HG03097 (cell line): Measurements from ENCODE around the gene MCAM.

Experiments used
- ATAC-seq: cut with Tn5 transposase; IDR thresholded peaks from one replicate; pipeline ENCODE4 v1.9.1; 2021; ENCODE audit not compliant: unreplicated experiment, low FRiP score

The MCAM gene

GRCh38 chr11:119267645-119268044, 49.3 kb downstream of the MCAM start:
- no peak for ATAC-seq

- ATAC-seq: no peak
Observed at GRCh38 chr11:119266517-119267255, 50.2 kb downstream of the MCAM start.

GRCh38 chr11:119266063-119266462, 50.9 kb downstream of the MCAM start:
- ATAC-seq: no peak

- no peak for ATAC-seq
Observed at GRCh38 chr11:119263352-119263940, 53.5 kb downstream of the MCAM start.

- no peak for ATAC-seq
Observed at GRCh38 chr11:119262668-119263351, 54.1 kb downstream of the MCAM start.

GRCh38 chr11:119258983-119259382, 57.9 kb downstream of the MCAM start:
- ATAC-seq: no peak
